GM12878 (cell line): Measurements from ENCODE around the gene BHLHA15.

Experiments used
- JUND ChIP-seq: IDR thresholded peaks from 2 replicates; pipeline ENCODE4 v1.6.1; 2012; ENCODE audit warnings: low read depth, mild to moderate bottlenecking, low read length, improper control_type of control experiment, moderate library complexity
- SRF ChIP-seq, 2 experiments: IDR thresholded peaks; 2 replicates each; pipeline ENCODE4 v1.6.1; 2011; ENCODE audit warnings: low read depth in 2 of 2, low read length in 2 of 2, mild to moderate bottlenecking in 1 of 2, moderate library complexity in 1 of 2

DNA sequence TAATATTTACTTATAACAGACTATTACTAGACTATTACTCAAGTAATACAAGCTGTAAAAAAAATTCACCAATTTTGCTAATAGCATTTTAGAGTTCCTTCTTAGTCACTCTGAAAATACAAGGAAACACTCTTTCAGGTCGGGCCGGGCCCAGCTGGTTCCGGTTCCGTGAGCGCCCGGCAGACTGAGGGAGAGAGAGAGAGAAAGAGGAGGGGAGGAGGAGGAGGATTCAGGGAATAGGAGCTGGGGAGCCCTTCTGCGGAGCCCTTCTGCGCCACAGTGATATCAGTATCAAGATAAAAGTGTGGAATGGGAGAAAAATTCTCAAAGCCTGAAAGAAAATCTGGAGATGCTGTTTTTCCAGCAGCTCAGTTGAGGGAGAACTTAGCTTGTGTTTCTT lies 30.5 kb upstream of the BHLHA15 start:
- no peak for TF ChIP-seq SRF (IDR thresholded peaks at IDR 0.05; ENCODE audit: low read depth in 2 of 2, low read length in 2 of 2)
- TF ChIP-seq JUND = no peak
